HG03442 (cell line): ENCODE measurements around the gene MFSD2B.
A peak's percentile ranks its signal among the peaks of the same experiment; 100 is the strongest.
"Not testable (repeated sequence)": the region's sequence is repeated elsewhere in the genome, so short reads cannot be mapped to it uniquely, and the experiment has no call there.

Experiments used
- ATAC-seq: cut with Tn5 transposase; IDR thresholded peaks from one replicate; pipeline ENCODE4 v1.9.1; 2021; ENCODE audit warnings: mild to moderate bottlenecking, moderate library complexity; ENCODE audit not compliant: unreplicated experiment

Gene MFSD2B

GRCh38 chr2:24018241-24018640 lies 8.4 kb downstream of the MFSD2B start:
- ATAC-seq, result no peak

GRCh38 chr2:24019729-24020128 lies 9.8 kb downstream of the MFSD2B start:
- no peak for ATAC-seq

DNA sequence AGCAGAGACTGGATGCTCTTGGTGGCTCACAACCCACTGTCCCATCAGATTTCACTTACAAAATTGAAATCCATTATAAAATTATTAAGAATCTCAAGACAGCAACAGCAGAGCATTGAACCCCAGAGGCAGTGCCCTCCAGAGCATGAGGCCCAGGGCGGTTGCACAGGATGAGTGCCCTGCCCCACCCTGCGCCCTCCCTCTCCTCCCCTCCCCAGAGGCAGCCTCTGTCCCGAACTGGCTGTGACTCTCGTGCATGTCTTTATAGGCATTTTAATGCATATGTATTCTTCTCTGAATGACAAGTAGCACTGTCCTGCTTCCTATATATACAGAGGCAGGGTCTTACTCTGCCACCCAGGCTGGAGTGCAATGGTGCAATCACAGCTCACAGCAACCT lies 10.4 kb downstream of the MFSD2B start:
- no peak for ATAC-seq

DNA sequence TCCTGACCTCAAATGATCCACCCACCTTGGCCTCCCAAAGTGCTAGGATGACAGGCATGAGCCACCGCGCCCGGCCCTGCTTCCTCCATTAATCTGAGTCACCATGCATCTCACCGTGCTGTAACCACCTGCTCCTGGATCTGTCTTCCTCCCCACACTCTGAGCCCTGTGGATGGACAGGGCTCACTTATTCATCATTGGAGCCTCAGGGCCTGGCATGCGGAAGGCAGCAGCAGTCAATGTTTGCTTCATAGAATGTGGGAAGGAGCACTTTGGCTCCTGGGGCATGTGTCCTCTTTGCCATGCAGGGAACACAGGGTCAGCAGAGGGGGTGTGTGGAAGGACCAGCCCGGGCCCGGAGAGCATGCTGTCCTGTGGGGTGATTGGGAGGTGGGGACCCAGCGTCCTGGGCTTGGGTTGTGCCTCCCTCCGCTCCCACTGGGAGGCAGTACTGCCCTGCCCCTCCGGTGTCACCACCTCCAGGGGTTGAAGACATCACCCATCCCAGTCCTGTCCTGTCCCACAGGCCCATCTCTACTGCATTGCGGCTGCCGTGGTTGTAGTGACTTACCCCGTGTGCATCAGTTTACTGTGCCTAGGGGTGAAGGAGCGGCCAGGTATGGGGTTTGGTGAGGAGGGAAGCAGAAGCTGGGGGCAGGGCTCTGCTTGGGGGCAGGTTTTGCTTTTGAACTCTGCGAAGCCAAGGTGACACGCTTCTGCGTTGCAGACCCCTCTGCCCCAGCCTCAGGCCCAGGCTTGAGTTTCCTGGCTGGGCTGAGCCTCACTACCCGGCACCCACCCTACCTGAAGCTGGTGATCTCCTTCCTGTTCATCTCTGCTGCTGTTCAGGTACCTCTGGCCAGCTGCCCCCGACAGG lies 11.5 kb downstream of the MFSD2B start:
- ATAC-seq, result no peak

DNA sequence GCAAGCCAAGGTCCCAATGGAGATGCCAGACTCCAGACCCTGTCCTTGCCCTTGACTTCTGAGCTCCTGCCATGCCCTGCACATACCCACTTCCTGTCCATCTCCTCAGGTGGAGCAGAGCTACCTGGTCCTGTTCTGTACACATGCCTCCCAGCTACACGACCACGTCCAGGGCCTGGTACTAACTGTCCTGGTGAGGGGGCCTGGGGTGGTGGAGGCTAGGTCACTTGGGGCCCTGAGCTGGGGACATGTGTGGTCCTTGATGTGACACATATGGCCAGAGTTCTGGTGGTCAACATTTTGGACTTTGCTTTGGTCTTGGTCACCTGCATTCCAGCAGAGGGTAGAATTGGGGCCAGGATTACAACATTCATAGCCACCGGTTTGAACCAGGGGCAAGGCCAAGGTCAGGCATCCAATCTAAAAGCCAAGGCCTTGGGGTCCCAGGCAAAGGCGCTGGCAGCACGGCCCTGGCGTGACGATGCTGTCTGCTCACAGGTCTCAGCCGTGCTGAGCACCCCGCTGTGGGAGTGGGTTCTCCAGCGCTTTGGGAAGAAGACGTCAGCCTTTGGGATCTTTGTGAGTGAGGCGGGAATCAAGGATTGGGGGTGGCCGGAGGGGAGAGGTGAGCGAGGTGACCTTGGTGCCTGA lies 12.6 kb downstream of the MFSD2B start:
- no peak for ATAC-seq

- no peak for ATAC-seq
These were observed 13.2 kb downstream of the MFSD2B start for GRCh38 chr2:24022975-24023575.

DNA sequence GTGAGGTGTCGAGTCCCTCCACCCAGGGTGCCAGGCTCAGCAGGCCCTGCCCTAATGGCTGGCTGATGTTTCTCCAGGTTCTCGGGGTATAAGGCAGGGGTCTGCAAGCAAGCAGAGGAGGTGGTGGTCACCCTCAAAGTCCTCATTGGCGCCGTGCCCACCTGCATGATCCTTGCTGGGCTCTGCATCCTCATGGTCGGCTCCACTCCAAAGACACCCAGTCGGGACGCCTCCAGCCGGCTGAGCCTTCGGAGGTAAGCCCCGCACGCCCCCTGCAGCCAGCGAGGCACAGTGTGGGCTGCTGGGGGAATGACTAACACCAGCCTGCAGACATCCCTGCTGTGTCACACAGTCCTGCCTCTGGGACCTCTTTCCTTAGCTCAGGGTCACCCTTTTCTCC lies 14.1 kb downstream of the MFSD2B start:
- no peak for ATAC-seq

DNA sequence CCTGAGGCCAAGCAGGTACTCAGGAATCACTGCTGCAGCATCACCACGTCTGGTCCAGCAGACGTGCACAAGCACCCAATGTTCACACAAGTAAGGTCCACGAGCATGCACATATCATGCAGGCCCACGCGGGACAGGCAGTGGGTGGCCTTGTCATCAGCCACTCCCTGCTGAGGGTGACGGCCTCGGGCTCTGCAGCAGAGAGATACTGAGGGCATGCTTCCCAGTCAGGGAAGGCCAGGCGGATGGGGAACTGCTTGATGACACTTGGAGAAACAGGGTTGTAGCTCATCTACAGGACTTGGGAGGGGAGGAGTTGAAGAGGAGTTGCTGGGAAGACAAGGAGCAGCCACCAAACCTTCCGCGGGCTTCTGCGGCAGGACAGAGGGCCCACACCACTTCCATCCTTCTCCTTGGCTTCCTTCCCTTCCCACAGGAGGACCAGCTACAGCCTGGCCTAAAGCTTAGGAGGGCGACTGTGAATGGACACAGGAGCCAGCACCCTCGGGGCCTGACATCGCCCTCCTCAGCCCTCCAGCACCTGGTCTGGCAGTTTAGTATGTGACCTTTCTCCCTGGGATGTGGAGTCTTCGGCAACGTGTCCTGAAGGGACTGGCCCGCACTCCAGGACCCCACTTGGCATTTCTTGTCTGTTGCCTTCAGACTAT lies 15.2 kb downstream of the MFSD2B start:
- ATAC-seq, result no peak

DNA sequence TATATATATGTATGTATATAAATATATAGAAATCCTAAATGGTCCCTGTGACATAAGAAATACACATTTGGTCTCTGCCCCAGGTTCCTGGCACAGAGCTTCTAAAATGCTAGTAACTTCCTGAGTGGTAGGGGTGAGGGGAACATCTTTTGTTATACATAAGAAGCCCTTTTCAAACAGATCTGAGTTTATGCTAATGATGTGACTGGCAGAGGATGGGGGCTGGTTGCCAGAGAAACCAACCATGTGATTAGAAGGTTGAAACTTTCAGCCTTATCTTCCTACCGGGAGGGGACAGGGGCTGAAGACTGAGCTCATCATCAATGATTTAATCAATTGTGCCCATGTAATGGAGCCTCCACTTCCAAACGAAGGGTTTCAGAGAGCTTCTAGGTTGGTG lies 16.3 kb downstream of the MFSD2B start:
- no peak for ATAC-seq

- no peak for ATAC-seq
These were observed 29.1 kb downstream of the MFSD2B start for GRCh38 chr2:24038786-24039499.

DNA sequence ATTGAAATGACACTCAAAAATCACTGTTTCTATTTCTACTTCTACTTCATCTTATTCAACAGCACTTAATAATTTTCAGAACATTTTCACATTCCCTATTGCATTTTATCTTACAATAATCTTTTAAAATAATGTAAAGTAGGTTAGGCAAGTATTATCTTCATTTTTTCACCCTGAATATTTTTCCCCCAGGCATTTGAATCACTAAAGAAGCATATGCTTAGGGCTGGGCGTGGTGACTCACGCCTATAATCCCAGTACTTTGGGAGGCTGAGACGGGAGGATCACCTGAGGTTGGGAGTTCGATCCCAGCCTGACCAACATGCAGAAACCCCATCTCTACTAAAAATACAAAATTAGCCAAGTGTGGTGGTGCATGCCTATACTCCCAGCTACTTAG lies 30.6 kb downstream of the MFSD2B start:
- no peak for ATAC-seq

GRCh38 chr2:24043133-24043532 lies 33.2 kb downstream of the MFSD2B start:
- not testable (repeated sequence) for ATAC-seq

- no peak for ATAC-seq
These were observed 35.9 kb downstream of the MFSD2B start for GRCh38 chr2:24045511-24046508.

GRCh38 chr2:24046599-24046929 lies 36.7 kb downstream of the MFSD2B start:
- no peak for ATAC-seq

GRCh38 chr2:24046930-24047702 lies 37.2 kb downstream of the MFSD2B start, which contains the start of gene WDCP:
WDCP (minus strand) TSS chr2:24047391; CDS start chr2:24039494, 7,897 bp downstream.
- peak; percentile 99 for ATAC-seq

DNA sequence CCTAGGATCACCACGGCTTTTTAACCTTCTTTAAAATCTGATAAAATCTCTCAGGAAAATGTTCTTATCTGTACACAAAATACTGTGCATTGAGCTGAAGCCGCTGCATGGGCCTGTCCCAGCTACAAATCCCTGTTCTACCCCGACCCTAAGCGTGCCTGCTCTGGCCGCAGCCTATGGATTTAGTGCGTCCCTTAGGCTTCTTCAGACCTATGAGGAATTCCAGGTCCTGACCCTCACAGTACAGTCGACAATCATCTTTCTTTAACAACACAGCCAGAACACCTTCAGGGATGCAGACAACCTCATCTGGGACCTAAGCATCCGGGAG lies 37.8 kb downstream of the MFSD2B start:
- no peak for ATAC-seq

GRCh38 chr2:24048769-24049484 lies 39.0 kb downstream of the MFSD2B start:
- ATAC-seq, result no peak

GRCh38 chr2:24049485-24050021 lies 39.7 kb downstream of the MFSD2B start, which contains the start of gene FKBP1B:
FKBP1B (plus strand) TSS chr2:24049741; CDS start chr2:24049850, 109 bp downstream.
- ATAC-seq, result no peak
